NCI-H1105 treated with DMSO at 0.1 percent for 48 hours (cell line): ENCODE data around the gene KIF26B.
A peak's percentile ranks its signal among the peaks of the same experiment; 100 is the strongest.
"Not testable (repeated sequence)": the region's sequence is repeated elsewhere in the genome, so short reads cannot be mapped to it uniquely, and the experiment has no call there.

Experiments
- DNase-seq: peaks from one replicate; lab custom pipeline; 2025; lab: John Stamatoyannopoulos, UW

KIF26B gene

DNA sequence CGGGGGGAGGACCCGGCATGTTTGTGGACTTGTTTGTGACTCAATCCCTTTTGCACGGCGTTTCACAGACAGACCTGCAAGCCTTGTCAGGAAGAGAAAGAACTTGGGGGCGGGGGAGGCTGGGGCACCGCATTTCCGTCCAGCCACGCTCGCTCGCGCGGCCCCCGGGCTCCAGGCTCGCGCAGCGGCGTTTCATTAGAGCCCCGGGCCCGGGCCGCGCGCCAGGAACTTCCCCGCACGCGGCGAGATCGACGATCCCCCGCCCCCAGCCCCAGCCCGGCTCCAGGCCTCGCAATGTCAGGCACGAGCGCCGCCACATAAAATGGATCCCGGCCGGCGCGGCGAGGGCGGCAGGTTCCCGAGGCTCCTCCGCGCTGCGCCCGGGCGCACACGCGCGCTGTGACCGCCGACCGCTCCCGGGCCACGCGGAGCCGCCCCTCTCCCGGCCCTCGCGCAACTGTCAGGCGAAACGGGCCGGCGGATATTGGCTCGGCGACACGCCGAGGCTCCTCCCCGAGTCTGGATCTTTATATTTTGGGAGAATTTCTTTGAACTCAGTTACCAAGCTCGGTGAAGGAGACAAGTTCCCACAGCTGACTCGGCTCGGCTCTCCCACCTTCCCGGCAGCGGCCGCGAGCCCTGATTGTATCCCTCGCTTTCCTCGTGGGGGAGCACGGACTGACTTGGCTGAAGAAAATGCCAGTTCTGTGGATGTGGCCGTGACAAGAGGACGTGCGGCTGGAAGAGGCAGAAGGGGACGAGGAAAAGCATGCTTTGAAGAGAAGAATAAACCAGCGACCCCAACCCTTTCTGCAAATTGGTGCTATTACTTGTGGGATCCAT, at the start of gene KIF26B:
Gene KIF26B (plus strand): TSS at position 557 of the 843 bp plus-strand sequence. CDS start 440 bp downstream, outside the sequence.
- peak; percentile 28 for DNase-seq

DNA sequence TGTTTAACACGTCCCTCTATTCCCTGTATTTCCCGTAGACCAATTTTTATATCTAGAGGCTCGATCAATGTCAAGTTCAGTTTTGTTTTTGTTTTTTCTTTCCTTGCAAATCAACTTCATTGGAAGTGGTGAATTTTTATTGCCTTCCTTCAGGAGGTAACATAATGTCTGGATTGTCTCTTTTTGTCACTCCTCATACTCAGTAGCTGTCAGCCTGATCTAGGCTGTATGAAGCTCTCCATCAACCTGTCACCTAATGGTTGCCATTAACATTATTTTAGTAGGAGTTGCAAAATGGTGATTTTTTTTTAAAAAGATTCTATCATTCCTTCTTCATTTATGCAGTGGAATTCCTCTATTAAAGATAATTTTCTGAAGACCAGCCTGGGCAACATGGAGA, 49.7 kb upstream of the KIF26B start:
- DNase-seq: no peak

DNA sequence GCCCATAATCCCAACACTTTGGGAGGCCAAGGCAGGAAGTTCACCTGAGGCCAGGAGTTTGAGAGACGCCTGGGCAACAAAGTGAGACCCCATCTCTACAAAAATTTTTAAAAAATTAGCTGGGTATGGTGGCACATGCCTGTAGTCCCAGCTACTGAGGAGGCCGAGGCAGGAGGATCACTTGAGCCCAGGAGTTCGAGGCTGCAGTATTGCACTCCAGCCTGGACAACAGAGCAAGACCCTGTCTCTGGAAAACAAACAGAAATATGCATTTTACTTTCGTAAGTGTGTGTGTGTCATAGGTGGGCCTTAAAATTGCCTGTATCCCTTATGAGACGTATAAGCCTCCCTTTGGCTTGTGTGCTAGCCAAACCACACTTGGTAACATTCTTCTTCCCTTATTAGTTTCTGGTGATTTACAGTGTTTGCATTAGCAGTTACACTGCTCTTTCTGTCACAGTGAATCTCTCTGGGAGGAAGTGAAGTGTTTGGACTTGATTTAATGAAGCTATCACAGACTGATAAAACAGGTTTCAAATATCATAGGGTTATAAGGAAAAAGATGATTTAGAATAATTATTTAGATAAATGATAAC, 48.9 kb upstream of the KIF26B start:
- DNase-seq: no peak

DNA sequence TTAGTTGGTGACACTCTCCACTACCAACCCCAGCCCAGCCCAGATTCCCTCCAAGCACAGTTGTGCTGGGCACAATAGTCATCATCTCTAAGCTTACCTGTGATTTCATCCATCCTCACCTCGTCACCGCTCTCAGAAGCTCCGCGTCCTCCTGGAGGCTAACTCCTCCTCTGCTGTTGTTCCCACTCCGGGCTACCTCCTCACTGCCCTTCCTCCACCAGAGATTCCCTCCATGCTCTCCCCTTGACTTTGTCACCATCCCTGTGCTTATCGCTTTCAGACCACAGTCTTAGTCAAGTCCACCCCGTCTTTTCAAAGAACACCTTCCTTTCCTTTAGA, 47.0 kb upstream of the KIF26B start:
- DNase-seq: no peak

DNA sequence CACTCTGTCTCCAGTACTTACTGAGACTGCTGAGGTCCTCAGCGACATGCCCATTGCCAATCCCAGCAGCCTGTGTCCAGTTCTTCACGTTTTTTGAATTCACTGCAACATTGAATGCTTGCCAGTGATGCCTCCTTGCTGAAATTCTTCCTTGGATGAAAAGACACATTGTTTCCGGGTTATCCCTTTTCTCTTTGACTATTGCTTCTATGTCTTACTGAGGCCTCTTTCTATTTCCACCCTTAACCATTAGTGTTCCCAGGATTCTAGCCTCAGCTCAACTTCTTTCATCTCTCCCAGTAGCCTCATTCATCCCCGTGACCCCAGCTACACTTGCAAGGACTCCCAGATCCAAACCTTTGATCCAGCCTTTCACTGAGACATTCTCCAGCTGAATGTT, 46.5 kb upstream of the KIF26B start:
- no peak for DNase-seq

DNA sequence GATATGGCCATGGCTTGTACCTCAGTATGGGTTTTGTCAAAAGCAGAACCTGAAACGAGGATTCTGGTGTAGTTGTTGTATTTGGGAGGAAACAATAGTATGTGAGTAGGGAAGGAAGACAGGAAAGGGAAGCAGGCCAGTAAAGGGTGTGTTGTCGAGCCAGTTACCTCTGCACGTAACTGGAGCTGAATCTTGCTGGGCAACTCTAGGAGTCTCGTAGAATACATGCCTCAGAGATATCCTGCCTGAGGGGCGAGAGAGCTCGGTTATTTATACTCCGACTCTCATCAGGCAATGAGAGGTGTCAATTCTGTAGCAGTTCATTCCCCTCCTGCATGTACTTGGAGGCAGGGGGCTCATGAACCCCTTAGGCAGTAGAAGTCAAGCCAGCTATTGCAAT, 45.9 kb upstream of the KIF26B start:
- no peak for DNase-seq

DNA sequence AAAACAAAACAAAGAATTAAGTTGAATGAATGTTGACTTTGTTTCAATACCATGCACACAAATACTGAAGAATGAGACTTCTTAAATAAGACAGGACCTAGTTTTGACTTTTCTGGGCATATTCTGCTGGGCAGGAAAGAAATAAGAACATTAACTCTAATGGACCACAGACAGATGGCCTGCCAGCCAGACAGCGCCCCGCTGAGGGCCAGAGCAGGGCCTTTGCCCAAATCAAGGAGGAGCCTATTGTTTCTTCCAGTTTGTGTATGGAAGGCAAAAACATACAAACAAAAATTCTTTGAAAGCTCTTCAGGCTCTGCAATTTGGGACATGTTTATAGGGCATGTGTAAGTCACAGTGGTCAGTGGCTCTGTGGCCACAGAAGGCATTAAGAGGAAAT, 44.4 kb upstream of the KIF26B start:
- DNase-seq: no peak

DNA sequence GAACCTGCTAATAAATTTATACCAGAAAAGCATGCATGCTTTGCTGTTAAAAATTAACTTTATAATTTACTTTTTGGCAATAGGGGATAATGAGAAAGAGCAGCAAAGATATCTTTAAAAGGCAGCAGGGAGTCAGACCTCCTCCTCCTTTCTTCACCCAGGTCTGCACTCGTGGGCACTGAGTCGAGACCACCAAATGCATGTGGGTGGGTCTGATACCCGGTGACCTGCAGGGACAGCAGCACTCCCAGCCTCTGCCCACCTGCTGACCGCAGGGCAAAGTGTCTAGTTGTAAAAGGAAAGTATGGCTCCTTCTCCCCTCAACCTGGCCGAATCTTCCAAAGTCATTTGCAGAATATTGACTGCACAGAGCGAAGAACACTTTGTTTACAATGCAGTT, 43.7 kb upstream of the KIF26B start:
- DNase-seq: no peak

DNA sequence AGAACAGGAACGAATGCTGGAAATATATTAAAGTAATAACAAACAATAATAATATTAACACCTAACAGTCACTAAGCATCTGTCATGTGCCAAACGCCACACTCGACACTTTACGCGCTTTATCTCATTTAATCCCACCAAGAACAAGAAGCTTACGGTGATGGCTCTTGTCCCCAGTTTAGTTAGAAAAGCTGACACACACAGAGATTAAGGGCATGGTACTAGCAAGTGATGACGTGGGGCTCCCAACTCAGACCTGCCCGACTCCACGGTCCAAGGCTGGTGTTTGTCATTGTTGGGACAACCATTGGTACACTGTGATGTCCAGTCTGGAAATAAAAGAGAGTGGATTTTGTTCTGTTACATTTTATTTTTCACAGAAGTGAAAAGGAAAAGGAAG, 41.1 kb upstream of the KIF26B start:
- DNase-seq: no peak

DNA sequence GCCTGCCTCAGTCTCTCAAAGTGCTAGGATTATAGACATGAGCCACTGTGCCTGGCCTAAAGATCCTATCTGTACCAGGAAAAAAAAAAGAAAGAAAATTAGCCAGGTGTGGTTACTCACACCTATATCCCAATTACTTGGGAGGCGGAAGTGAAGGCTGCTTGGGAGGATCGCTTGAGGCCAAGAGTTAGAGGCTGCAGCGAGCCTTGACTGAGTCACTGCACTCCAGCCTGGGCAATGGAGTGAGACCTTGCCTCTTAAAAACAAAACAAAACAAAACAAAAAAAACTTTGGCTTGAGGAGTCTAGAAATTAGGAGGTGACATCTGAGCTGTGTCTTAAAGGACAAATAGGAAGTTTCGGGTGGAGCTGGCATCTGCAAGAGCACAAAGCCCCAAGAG, 38.7 kb upstream of the KIF26B start:
- no peak for DNase-seq

DNA sequence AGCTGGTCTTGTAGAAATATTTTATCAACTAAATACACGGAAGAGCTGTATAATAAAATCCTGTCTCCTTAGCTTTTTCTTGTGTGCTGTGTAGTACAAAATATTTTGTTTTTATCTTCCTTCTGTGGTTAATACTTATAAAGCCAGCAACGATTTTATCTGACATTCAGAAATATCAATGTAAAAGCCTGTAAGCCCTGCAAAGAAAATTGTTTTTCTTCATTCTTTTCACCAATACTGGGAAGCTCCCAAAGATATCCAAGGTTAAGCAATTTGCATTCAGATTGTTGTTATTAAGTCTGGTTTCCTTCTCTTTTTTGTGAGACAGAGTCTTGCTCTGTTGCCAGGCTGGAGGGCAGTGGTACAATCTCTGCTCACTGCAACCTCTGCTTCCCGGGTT, 38.0 kb upstream of the KIF26B start:
- no peak for DNase-seq

DNA sequence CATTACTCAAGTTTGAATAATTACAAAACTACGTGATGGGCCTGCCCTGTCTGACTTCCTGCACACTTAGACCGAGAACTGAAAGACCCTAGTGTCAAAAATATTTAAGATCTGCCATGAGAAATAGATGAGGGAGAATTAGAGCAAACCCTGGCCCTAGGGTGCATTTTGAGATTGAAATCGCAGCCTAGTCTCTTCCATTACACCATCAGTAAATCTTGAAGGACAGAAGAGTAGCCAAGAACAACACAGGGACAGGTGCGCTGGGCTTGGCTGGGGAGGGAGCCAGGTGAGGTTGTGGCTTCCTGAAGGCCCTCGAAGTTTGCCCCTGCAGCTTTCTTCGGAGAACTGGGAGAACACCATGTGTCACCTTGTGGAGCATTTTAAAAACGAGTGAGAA, 36.7 kb upstream of the KIF26B start:
- no peak for DNase-seq

DNA sequence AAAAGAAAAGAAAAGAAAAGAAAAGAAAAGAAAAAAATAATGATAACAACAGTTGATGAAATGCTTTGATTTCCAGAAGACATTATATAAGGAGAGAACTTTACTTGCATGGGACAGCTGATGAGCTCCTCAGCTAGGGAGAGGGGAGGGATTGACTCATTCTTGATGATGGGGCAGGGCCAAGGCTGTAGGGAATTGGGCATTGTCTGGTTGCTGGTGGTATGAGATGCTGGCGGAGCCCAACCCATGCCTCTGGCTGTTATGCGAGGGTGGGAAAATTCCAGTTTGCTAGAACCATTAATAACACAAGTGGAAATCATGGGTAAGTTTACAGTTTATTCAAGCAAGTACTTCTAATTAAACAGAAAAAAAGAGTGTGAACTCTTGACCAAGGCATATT, 36.0 kb upstream of the KIF26B start:
- no peak for DNase-seq

DNA sequence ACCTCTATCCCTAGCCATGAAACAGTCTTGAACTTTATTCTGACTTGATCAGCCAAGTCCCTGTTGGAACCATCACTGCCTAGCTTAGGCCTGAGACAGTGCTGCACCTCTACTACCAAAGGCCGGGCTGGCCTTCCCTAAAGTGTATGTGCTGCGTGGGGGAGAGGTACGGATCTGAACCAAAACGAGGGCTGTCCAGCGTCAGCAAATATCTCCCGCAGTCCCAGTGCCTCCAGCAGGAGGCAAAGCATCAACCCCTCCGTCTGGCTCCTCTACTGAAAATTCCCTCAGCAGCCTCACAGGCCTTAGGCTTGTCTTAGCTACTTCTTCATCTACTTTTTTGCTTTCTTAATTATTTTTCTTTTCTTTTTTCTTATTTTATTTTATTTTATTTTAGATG, 33.3 kb upstream of the KIF26B start:
- DNase-seq: no peak

DNA sequence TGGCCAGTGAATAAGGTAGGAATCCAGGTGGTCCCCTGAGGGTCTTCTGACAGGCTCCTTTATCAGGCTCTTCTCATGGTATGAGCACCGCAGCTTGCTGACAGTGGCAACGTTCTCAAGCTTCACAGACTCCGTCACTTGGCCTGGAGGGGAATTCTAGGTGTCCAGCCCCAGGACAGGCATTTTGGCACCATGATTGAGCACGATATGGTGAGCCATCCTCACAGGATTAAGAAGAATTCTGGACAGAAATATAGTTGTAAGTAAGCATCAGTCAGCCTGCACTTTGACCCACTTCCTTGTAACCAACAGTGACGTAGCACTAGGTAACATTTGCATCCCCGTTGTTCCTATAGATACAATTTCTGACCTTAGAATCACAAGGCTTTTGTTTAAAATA, 30.5 kb upstream of the KIF26B start:
- DNase-seq: no peak

DNA sequence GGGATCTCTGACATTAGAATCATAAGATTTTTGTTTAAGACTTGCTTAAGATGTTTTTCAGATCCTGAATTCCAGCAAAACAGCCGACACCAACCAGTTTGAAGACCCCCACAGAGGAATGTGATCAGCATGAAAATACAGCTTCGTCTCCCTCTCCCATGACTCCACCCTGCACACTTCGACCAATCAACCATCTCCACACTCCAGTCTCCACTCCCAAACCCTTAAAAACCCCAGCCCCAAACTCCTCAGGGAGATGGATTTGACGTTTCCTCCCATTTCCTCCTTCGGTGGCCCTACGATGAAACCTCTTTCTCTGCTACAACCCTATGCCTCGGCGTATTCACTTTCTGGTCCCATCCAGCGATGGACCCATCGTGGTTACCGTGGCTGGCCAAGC, 30.1 kb upstream of the KIF26B start:
- DNase-seq: no peak

DNA sequence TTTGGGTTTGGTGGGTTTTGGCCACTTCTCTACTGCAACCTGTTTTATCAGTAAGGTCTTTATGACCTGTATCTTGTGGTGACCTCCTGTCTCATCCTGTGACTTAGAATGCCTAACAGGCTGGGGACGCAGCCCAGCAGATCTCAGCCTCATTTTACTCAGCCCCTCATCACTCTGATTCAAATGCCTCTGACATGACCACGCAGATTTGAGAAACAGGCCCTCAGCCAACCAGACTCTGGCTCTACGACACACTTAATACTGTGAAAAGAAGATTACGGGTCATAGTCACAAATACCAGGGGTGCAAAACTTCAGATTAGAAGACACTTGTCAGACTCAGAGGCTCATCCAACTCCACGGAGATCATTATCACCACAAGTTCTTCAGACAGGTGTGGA, 28.3 kb upstream of the KIF26B start:
- DNase-seq: no peak

DNA sequence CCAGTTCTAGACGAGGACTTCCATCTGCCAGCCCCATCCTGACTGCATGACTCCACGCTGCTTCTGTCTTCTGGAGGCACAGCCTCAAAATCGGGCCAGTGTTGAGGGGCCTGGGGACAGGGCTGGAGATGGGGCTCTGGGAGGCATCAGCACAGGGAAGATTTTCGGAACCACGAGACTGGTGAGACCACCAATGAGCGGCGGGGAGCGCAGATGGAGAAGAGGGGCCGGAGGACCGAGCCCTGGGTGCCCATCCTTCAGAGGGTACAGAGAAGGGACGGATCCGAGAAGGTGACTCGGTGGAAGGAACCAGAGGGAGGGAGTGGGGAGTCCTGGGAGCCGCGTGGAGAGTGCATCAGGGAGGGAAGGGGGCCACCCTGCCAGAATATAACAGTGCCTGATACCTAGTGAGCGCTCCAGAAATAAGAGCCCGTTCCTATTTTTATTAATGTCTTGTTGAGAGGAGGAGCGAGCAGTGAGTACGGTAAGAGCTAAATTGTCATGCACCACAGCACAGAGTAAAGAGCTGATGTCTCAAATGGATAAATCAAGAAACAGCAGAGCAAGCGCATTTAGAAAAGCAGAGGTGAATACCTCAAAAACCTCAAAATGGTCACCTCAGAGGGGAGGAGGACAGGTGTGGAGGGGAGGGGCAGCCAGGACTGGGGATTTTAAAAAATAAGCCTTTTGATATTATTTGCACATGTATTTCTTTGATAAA, 26.2 kb upstream of the KIF26B start:
- DNase-seq: no peak

DNA sequence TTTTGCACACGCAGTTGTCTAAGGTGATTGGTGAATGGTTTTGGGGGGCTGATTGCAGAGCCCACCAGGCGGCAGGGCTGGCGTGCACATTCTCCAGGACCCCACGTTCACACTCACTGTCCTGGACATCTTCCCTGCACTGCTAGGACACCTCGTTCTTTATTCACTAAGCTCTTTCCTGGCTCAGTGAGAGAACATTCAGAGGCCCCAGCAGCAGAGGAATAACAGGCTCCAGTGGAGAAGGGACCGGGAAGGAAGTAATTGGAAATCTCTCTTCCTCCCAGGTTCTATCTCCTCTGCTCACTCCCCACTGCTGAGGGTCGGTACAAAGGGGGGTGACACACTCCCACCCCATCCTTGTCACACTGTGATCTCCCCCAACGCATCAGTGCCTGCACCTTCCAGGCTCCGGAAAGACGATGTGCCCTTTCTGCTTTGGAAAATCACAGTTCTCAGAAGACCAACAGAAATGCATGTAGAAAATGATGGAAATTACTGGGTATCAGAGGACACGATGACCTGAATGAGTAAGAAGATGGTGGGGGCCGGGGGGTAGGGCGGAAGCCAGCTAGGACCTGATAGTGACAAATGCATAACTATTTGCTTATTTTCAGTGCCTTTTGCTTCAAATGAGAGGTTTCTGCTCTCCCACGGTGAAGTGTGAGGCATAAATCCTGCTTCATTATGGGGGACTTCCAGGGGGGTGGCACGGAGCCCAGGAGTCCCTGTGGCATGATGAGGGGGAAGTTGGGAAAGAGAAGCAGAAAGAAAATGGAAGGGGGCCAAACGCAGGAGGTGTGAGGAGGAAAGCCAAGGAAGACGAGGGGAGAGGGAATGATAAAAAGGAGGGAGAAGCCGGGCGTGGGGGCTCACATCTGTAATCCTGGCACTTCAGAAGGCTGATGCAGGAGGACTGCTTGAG, 25.2 kb upstream of the KIF26B start:
- no peak for DNase-seq

DNA sequence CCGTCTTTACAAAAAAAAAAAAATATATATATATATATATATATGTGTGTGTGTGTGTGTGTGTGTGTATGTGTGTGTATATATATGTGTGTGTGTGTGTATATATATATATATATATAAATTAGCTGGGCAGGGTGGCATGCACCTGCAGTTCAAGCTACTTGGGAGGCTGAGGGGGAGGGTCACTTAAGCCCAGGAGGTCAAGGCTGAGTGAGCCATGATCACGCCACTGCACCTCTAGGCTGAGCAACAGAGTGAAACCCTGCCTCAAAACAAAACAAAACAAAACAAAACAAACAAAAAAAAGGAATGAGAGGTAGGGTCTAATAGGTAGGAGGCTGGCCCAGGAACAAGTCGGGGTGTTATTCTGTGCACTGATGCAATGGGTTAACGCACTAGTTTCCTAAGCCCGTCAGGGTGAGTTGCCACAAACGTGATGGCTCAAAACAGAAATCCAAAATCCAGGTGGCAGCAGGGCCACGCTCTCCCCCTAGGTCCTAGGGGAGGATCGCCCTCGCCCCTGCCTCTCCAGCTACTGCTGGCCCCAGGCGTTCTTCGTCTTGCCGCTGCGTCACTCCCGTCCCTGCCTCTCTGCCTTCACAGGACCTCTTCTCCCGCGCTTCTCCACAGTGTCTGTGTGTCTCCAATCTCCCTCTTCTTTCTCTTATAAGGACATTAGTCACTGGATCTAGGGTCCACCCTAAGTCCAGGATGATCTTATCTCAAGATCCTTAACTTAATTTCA, 24.3 kb upstream of the KIF26B start:
- not testable (repeated sequence) for DNase-seq

DNA sequence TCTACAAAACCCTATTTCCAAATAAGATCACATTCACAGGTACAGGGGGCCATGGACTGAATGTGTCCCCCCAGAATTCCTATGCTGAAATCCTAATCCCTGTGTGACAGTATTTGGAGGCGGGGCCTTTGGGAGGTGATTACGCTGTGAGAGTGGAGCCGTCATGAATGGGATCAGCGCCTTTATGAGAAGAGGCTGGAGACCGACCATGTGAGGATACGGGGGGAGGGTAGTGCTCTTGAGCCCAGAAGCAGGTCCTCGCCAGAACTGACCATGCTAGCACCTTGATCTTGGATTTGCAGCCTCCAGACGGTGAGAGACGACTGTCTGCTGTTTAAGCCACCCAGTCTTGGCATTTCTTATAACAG, 23.8 kb upstream of the KIF26B start:
- DNase-seq: no peak

DNA sequence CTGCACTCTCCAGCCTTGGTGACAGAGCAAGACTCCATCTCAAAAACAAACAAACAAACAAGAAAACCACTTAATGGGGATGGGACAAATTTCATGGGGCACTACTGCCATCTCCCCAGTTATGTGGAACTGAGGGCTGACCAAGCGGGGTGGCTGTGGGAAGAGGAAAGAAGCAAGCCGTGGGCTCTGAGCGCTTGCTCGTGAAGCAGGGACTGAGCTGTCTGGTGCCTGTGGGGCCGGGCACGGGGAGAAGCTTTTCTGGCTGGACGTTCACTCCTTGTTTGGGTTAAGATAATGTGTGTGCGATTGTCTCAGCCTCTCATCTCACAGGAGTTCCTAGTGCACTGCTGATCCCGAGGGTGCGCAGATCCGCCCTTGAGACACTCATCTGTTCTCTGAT, 22.0 kb upstream of the KIF26B start:
- no peak for DNase-seq
